ENCODE measurements around the gene GSTA4.

DNA sequence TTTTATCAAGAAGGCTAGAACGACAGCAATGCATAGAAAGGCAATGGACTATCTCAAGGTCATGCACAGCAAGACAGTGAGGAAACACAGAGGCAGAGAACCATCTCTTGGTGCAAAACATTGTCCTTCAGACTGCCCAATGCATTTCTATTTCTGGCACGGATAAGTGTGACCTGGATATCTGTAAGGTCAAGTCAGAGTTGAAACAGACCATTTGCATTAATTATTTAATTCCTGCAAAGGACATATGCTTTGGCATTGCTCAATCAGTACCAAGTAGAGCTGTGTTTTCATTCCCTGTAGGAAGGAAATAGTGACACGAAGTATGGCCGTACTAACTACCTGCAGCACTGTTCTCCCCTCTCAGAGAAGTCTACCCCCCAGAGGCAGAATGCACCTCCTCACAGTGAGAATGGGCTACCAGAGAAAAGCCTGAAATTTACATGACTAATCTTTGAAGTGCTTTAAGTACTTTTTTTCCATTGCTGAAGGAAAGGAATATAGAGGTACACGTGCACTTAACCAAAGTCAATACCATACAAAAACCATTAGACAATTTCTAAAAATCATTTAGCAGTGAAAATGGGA, 32.1 kb upstream of the GSTA4 start:
- TF ChIP-seq, protein P1, sequence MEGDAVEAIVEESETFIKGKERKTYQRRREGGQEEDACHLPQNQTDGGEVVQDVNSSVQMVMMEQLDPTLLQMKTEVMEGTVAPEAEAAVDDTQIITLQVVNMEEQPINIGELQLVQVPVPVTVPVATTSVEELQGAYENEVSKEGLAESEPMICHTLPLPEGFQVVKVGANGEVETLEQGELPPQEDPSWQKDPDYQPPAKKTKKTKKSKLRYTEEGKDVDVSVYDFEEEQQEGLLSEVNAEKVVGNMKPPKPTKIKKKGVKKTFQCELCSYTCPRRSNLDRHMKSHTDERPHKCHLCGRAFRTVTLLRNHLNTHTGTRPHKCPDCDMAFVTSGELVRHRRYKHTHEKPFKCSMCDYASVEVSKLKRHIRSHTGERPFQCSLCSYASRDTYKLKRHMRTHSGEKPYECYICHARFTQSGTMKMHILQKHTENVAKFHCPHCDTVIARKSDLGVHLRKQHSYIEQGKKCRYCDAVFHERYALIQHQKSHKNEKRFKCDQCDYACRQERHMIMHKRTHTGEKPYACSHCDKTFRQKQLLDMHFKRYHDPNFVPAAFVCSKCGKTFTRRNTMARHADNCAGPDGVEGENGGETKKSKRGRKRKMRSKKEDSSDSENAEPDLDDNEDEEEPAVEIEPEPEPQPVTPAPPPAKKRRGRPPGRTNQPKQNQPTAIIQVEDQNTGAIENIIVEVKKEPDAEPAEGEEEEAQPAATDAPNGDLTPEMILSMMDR (conservative IDR thresholded peaks at IDR 0.05; ENCODE audit: low read depth in 2 of 2), result no peak
- TF ChIP-seq POLR2AphosphoS5 (IDR thresholded peaks at IDR 0.05; ENCODE audit: low read depth) (no peak), EZH2 (IDR thresholded peaks at IDR 0.05; ENCODE audit: low read depth, unreplicated experiment) (no peak)
